DND-41 (cell line): ENCODE measurements around the gene COL15A1.

Source experiments
- EZH2 ChIP-seq: IDR thresholded peaks from 3 replicates; pipeline ENCODE4 v1.6.1; 2012; ENCODE audit warnings: borderline replicate concordance, low read depth, mild to moderate bottlenecking, moderate library complexity, low read length, inconsistent platforms; ENCODE audit not compliant: severe bottlenecking
- TF ChIP-seq, protein P1 (sequence below): IDR thresholded peaks from 2 replicates; pipeline ENCODE4 v1.5.1; 2012; ENCODE audit warnings: borderline replicate concordance, low read length, moderate library complexity, mild to moderate bottlenecking; ENCODE audit not compliant: poor library complexity, severe bottlenecking; ENCODE audit errors: extremely low read depth

DNA sequence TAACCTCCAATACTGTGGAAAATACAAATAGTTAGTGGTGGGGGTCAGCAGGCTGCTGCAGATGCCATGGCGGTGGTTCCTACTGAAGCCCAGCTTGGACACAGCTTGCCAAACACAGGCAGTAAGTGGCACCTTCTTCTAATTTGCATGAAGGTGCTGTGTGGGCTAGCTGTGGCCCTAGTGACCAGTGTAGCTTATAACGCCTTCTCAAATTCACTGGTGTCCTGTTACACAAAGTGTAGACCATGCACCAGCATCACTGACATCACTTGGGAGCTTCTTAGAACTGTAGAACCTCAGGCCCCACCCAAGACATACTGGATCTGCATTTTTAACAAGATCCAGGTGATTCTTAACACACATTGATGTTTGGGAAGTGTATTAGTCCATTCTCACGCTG is 102.4 kb downstream of the COL15A1 start:
- TF ChIP-seq EZH2, result no peak
- TF ChIP-seq, protein P1, sequence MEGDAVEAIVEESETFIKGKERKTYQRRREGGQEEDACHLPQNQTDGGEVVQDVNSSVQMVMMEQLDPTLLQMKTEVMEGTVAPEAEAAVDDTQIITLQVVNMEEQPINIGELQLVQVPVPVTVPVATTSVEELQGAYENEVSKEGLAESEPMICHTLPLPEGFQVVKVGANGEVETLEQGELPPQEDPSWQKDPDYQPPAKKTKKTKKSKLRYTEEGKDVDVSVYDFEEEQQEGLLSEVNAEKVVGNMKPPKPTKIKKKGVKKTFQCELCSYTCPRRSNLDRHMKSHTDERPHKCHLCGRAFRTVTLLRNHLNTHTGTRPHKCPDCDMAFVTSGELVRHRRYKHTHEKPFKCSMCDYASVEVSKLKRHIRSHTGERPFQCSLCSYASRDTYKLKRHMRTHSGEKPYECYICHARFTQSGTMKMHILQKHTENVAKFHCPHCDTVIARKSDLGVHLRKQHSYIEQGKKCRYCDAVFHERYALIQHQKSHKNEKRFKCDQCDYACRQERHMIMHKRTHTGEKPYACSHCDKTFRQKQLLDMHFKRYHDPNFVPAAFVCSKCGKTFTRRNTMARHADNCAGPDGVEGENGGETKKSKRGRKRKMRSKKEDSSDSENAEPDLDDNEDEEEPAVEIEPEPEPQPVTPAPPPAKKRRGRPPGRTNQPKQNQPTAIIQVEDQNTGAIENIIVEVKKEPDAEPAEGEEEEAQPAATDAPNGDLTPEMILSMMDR, result no peak
